ENCODE results near the gene KIAA1217.

KIAA1217 gene

DNA sequence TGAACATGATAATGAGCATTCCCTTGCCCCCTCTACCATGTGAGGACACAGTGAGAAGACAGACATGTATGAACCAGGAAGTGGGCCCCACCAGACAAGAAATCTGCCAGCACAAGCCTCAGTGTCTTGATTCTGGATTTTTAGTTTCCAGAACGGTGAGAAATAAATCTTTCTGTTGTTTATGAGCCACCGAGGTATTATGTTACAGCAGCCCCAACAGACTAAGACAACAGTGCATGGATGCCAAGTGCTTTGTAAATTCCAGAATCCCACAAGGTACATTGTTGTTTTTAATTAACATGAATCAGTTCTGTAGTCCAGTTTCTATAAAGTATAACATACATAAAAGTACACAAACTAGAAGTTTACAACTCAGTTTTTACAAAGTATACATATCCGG, 352.5 kb downstream of the KIAA1217 start:
- no peak for DNase-seq

DNA sequence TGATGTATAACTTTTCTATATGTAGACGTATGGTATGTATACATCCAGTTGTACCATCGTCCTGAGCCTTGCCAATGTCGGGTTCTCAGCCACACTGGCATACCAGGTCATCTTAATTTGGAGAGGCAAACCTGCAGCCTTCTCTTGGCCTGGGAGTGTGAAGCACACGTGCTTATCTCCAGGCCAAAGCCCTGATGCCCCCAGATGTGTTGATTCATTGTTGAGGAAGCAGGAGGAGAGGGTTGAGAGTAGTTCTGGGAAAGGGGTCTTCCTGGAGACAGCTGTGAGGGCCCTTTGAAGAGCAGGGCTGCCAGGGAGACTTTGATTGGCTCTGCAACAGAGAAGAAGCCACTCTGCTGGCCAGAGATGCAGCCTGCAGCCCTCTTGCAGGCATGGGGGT, 359.1 kb downstream of the KIAA1217 start:
- DNase-seq, result no peak

DNA sequence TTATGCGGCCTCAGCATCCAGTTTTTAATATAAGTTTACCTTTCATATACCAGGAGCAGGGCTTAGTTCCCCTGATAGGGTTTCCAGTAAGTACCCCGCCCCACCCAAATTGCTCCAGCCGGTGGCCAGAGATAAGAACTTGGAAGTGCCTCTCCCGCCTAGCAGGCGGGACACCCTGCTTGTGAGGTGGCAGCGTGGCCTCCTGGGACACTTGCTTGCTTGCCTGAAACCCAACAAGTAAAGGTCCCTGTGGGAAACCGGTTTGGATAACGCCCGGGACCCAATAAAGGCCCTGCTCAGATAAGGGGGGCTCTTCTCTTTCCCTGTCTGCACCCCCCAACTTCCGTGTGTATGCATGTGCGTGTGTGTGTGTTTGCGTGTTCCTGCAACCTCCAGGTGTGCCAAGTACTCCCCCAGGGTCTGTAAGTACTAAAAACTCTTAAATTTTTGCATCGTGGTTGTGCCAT, 360.4 kb downstream of the KIAA1217 start:
- DNase-seq, result no peak

DNA sequence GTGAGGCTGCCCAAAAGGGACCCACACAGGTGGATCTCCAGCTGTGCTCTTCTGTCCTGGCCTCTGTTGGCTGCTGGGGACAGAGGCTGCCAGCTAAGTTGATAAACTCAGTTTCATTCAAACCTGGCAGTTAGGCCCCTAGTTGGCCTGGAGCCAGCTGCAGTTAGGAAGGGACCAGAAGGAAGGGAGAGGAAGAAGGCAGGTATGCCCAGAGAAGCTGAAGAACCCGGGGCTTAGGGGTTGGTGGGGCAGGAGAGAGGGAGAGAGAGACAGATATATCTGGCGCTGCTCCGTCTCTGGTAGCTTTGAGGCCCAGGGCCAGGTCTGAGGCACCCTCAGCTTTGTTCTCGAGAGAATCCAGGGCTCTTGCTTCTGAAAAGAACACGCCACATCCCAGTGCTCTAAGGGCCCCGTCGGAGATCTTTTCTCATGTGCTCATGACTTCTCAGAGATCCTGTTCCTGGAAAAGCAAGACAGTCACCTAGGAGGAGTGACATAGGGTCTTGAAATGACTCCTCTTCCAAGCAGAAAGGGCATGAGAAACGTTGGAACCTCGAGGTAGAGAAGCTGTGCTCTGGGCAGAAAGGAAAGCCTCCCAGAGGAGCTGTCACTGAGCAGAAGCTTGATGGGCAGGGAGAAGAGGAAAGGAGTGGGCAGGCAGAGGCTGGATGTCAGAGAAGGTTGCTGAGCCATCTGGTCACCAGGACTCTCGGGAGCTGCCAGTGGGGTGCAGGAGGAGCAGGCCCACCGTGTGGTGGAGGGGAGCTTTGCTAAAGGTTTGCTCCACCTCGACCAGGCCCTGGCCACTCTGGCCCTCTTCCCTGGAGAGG, 361.1 kb downstream of the KIAA1217 start:
- no peak for DNase-seq

DNA sequence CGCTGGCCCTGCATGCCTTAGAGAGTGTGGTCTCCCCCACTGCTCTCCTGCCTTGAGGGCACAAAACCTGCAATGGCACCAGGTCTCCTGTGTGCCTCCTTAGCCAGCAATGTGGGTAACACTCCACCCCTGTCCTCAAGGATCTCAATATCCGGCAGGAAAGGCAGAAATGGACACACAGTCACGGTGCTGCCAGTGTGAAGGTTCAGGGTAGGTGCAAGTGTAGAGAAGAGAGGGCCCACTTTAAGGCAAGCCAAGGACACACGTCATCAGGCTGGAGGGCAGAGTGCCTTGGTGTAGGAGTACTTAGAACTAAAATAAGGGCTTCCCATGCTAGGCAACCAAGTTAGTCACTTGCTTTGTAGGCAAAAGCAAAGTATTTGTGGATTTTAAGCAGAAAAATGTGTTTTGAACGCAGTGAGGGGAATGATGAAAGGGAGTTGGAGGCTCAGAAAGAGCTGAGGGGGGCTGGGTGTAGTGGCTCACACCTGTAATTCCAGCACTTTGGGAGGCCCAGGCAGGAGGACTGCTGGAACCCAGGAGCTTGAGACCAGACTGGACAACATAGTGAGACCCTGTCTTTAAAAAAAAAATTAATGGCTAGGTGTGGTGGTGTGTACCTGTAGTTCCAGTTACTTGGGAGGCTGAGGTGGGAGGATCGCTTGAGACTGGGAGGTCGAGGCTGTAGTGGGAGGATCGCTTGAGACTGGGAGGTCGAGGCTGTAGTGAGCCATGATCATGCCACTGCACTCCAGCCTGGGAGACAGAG, 361.9 kb downstream of the KIAA1217 start:
- no peak for DNase-seq

DNA sequence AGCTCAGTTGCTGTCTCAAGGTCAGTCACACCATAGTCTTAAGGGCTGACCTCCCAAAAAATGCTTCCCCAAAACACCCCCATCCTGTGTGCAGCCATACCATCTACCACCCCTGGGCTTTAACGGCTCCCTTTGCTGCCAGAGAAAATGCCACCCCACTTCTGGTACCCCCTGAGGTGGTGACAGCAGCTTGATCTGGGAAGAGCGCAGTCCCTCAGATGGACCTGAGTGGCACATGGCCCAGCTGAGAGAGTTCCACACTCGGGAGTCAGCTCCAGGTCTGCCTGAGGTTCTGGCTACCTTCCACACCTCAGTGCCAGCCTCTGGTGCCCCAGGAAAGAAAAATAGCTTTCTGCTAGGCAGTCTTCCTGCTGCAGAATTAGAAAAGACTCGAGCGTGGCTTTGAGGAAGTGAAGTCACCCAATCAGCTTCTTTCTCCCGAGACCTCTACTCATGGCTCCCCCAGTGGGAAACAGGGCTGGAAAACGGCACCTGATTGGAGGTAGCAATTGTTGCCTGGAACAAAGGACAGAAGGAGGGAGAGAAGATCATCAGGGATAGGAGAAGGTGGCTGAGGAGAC, 363.0 kb downstream of the KIAA1217 start:
- no peak for DNase-seq

DNA sequence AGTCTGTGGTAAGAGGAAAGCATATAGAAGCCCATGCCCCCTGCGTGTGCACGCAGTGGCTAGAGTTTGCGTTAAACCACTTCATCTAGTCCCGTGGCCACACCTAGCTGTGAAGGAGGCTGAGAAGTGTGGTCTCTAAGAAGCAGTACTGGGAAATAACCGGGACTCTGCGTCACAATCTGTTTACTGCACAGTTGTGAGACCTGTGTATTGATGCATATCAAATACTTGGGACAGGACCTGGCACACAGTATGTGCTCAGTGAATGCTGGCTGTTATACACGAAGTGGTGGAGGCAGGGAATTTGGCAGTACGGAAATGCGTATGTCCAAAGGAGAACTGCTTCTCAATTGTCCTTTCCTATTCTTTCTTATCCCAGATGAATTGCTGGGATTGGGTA, 365.2 kb downstream of the KIAA1217 start:
- DNase-seq, result no peak

DNA sequence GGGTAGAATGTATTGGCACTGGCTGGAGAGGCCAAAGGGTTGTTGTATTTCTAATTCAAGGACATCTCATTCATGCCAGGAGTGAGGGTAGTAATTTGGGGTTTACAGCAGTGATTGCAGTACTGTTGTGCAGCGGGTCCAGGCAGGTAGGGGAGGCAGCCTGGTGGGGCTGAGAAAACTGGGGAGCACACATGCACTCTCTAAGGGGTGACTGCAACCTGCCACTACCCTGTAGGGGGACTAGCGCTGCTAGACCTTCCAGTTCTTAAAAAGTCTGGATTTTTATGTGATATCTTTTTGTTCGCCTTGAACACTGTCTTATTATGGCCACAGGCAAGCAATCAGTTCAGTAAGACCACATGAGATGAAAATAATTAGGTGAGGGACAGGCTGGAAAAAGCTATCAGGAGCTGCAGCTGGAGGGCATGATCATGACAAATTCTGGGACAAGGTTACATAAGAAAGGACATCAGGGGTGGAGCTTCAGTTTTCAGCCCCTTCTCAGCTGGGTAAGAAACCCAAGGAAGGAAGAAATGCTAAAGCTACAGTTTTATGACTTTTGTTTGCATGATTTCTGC, 365.7 kb downstream of the KIAA1217 start:
- DNase-seq, result no peak

DNA sequence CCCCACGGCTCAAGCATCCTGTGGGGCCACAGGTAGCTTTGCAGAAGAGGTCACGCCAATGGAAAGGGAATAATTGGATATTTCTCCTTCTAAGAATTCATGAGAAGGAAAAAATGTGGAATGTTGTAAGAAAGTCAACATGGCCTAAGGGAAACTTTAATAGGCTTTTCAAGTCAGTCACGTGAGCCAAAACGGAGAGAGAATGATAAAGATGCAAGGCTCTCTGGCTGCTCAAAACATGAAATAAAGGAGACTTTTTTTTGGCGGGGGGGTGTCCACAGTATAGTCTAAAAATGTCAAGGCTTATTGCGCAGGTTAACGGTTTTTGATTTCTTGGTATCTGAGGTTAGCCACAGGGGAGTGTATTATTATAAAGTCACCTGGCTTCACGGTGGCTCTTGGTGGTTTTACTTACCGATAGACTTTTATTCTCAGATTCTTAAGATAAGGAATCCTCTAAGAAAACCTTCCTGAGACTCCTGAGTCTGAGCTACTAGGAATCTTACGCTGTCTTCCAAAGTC, 366.6 kb downstream of the KIAA1217 start:
- DNase-seq, result no peak

DNA sequence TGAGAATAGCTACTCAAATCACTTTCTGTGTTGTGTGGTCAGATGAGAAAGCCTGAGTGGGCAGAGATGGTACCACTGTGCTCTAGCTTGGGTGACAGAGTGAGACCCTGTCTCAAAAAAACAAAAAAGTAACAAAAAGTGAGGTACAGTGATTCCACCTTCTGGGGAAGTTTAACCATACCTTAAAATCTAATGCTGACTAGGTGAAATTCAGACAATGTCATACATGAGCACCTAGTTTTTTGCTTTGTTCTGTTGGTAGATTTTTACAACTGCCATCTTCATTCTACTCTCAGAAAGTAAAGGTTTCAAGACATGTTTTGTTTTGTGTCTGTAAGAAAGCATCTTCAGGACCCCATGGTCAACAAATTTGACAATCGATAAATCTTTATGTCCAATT, 370.5 kb downstream of the KIAA1217 start:
- no peak for DNase-seq

DNA sequence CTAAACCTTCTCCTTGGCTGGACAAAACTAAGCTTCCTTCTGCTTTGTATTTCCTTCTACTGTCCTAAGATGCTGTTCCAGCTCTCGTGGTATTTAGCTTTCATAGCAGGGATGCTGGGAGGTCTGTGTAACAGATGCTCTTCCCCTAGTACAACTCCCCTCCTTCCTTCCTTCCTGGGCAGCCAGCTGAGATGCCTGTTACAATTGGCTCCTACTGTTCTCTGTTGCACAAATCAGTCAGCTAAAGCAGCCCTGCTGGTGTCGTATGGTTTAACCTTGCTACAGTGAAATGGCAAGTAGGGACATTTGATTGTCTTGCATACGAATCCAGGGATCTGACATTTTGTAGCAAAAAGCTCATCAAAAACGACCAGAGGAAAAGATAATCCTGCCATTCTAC, 371.0 kb downstream of the KIAA1217 start:
- no peak for DNase-seq

DNA sequence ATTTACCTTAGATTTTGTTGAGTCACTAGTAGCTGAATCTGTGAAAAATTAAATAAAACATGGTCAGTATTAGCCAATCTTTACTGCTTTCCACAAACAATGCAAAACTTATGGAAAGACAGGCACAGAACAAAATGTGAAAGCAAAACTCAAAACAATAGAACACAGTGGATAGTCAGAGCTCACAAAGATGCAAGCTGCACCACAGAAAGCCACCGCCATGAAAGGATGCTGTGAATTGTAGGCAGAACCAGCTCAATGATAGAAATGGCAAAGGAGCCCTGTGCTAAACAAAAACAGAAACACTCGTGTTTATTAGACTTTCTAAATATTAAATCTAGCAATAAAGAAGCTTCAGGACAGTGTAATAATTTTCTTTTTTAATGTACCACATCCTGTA, 380.3 kb downstream of the KIAA1217 start:
- DNase-seq, result no peak

DNA sequence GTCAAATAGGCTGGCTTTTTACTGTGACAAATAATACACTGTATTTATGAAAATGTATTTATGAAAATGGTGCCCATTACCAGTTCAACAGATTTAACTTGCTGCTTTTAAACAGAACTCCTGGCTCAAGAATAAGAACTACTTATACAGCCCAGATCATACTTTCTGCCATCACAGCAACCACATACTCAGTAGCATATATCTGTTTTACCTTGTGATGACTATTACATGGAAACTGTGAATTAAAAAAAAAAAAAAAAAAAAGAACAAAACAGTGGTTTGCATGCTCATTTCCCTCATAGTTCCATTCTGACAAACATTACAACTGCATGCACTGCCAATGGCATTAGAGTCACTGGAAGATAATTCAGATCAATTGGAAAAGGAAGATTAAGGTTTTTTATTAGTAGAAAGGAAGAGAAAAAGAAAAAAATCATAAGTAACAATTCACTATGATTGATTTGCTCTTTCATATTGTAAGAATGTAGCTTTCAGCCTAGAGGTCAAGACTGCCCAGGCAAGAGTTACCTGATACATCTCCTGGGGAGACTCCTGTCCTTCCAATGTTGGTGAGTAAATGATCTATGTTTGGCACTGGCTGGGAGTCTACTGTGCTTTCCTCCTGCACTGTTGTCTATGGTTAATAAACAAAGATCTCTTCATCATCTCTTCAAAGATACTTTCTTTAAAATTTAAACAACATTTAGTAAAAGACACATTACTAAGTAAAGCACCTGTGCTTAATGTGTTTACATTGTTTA, 381.9 kb downstream of the KIAA1217 start:
- no peak for DNase-seq

DNA sequence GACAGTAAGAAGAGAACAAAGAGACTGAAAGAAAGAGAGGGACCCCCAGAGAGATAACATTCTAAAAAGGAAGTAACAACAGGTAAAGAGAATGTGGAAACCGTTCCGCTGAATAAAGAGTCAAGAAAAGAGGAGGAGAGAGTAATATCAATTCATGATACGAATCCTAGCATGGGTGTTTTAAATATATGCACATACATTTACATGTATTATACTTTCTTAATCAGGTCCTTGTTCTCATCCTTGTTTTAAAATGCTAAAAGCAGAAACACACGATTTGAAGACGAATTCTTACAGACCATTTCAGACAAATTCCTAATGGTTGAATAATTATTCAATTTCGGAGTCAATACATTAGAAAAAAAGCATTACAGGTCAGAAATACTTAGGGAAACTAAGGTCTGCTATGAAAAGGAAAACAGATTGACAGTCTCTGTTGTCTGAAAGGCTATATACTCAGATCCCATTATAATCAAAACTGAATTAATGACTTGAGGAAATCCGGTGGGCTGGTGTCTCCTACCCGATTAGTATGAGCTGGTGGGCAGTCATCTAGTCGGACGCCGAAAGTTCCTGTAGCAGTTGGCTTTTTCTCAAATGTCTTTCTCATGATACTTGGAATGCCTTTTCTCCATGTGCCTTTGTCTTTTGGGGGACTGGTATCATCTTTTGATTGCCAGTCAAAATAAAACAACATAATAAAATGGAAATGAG, 387.4 kb downstream of the KIAA1217 start:
- DNase-seq, result no peak

DNA sequence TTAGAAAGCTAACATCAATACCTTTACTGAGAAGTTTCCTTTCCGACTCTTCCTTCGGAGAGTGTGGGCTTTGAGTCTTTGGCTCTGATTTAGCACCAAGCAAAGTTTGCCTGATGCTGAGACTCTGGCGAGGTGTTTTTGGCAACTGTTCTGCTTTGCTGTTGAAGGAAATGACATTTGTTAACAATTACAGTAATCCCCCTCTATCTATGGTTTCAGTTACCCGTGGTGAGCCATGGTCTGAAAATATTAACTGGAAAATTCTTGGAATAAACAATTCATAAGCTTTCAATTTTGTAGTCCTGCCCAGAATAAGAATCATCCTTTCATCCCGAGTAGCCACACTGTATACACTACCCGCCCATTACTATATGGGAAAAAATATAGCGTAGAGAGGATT, 388.5 kb downstream of the KIAA1217 start:
- DNase-seq, result no peak
